ENCODE results near the gene LRRFIP2. TPM values are rescaled to one million over a fixed set of nuclear protein-coding genes. Genes with fewer than 3 reads are reported as not detected.

Gene LRRFIP2
- total and polyA plus RNA-seq, 2 of the 8 experiments (the other 6 are each of a cell fraction or from before 2014, with no cell fraction given), result 8.8 to 25.6 TPM

- H3K9ac ChIP-seq (replicated peaks in 1 of 4; ENCODE audit: extremely low read depth in 1 of 4, low read depth in 3 of 4, low read length in 3 of 4), result no peak overlapping the region
- H3K27me3 ChIP-seq (replicated peaks in 1 of 4; ENCODE audit: control insufficient read depth in 3 of 4, extremely low read depth in 1 of 4, insufficient read depth in 3 of 4, low read length in 3 of 4), result no peaks in the 10 kb centered on the region
- no peak overlapping the region for H3K18ac ChIP-seq (ENCODE audit: extremely low read depth, low read length)
- H2BK12ac ChIP-seq (ENCODE audit: low read depth, low read length), result no peak overlapping the region
- no peak overlapping the region for H2AFZ ChIP-seq (ENCODE audit: low read length)
- DNase-seq (ENCODE audit: low read depth in 1 of 2, low spot score in 2 of 2), result no peak
- POLR2A ChIA-PET (ENCODE audit: partially characterized antibody), result no interaction called here
- CTCF ChIA-PET (ENCODE audit: partially characterized antibody), result interaction anchor here (0.8 to 1.5 kb wide), 3 partner anchors 73 to 182 kb away, joined by 3 read pairs; no protein-coding TSS in a partner anchor
- no peak overlapping the region for H3K4me2 ChIP-seq (ENCODE audit: insufficient read depth in 1 of 2, low read depth in 2 of 2, low read length in 2 of 2)
- no peak overlapping the region for H3K14ac ChIP-seq (ENCODE audit: insufficient read length)
- WGBS, 2 experiments (ENCODE audit: extremely low coverage in 1 of 2, insufficient coverage in 1 of 2, insufficient read length in 1 of 2, insufficient replicate concordance in 2 of 2, low coverage in 1 of 2, low lambda C conversion rate in 2 of 2, missing lambda C conversion rate in 1 of 2), result 86% methylated on average over 7 of the region's 7 CpGs; no CpG with 5 or more reads in 1 of the 2 experiments
- H2BK20ac ChIP-seq (ENCODE audit: low read length), result no peak overlapping the region
- H3K79me1 ChIP-seq (ENCODE audit: low read depth, low read length), result peaks cover 6% of the 10 kb centered on the region; the same call in 1 of the 2 replicates
- no peaks in the 10 kb centered on the region for H3K4me1 ChIP-seq (replicated peaks in 1 of 4; ENCODE audit: control insufficient read depth in 3 of 4, insufficient read depth in 4 of 4, low read length in 3 of 4)
- no peaks in the 10 kb centered on the region for H3K79me2 ChIP-seq (ENCODE audit: control insufficient read depth in 1 of 2, insufficient read depth in 2 of 2, low read length in 2 of 2)
- H3K36me3 ChIP-seq (ENCODE audit: control insufficient read depth in 2 of 4, insufficient read depth in 4 of 4, low read length in 3 of 4), result peaks cover 10 to 62% (median 37%) of the 10 kb centered on the region in 4 experiments; a peak in 7 of 8 replicates
- H4K91ac ChIP-seq (replicated peaks; ENCODE audit: insufficient read length, low read length), result no peak overlapping the region
- no peak overlapping the region for H4K8ac ChIP-seq (ENCODE audit: extremely low read depth, insufficient read depth, low read length)
- H2AK5ac ChIP-seq (ENCODE audit: low read depth, low read length), result no peak overlapping the region
- H3K4me3 ChIP-seq (ENCODE audit: extremely low read depth in 1 of 4, insufficient read depth in 2 of 4, low read depth in 3 of 4, low read length in 4 of 4), result no peak overlapping the region
- no peak overlapping the region for H2BK120ac ChIP-seq (replicated peaks; ENCODE audit: low read depth, low read length)
- no peaks in the 10 kb centered on the region for H4K20me1 ChIP-seq (replicated peaks in 1 of 2; ENCODE audit: control insufficient read depth in 1 of 2, insufficient read depth in 2 of 2, low read length in 2 of 2)
- H3K23ac ChIP-seq (ENCODE audit: insufficient read length), result no peak overlapping the region
- H2BK5ac ChIP-seq (ENCODE audit: low read depth, low read length), result no peak overlapping the region; the same call in 1 of the 2 replicates
- no peak overlapping the region for H4K5ac ChIP-seq (ENCODE audit: insufficient read length, low read depth, low read length)
- no peak overlapping the region for H3K56ac ChIP-seq (replicated peaks; ENCODE audit: insufficient read length, low read depth, low read length)
- no peak overlapping the region for H3K4ac ChIP-seq (replicated peaks; ENCODE audit: insufficient read length, low read depth, low read length)
- 0 out of 4 replicates have a peak, but pooled peaks cover 0 to 2% of the 10 kb centered on the region in 2 experiments for H3K9me3 ChIP-seq (ENCODE audit: insufficient read depth in 2 of 2, low read depth in 1 of 2, low read length in 1 of 2)
- FAIRE-seq, result no peak
- no peaks in the 10 kb centered on the region for H3K23me2 ChIP-seq (ENCODE audit: low read depth, low read length)
- no peak overlapping the region for H3K27ac ChIP-seq (ENCODE audit: low read depth, low read length)
- H2BK15ac ChIP-seq (ENCODE audit: low read length), result no peak overlapping the region
- TF ChIP-seq PHF8 (conservative IDR thresholded peaks at IDR 0.05; ENCODE audit: low read depth, low read length) (no peak), SP4 (IDR thresholded peaks at IDR 0.05; ENCODE audit: low read length) (no peak), RAD21 (IDR thresholded peaks at IDR 0.05 in 1 of 2, conservative IDR thresholded peaks at IDR 0.05 in 1 of 2; ENCODE audit: low read depth in 2 of 2, low read length in 2 of 2) (no peak), NRF1 (IDR thresholded peaks at IDR 0.05; ENCODE audit: low read depth, low read length) (no peak), BACH1 (IDR thresholded peaks at IDR 0.05; ENCODE audit: low read length) (no peak), JUND (IDR thresholded peaks at IDR 0.05; ENCODE audit: low read length) (no peak), USF2 (IDR thresholded peaks at IDR 0.05; ENCODE audit: low read length) (no peak), POLR2A (IDR thresholded peaks at IDR 0.05; ENCODE audit: control extremely low read depth in 1 of 2, low read depth in 2 of 2, low read length in 2 of 2) (no peak), BRCA1 (IDR thresholded peaks at IDR 0.05; ENCODE audit: low read depth, low read length) (no peak), TBP (IDR thresholded peaks at IDR 0.05; ENCODE audit: low read depth, low read length) (no peak), HDAC6 (IDR thresholded peaks at IDR 0.05; ENCODE audit: low read depth, low read length) (no peak), GTF2F1 (IDR thresholded peaks at IDR 0.05; ENCODE audit: borderline replicate concordance, low read depth, low read length) (no peak), SIX5 (IDR thresholded peaks at IDR 0.05; ENCODE audit: low read depth, low read length) (no peak)
These were observed 143.2 kb downstream of the LRRFIP2 start for GRCh38 chr3:37031096-37031682.
